Upper lobe of left lung (tissue), 4 donors: ENCODE results near the gene MAP2K5.

ENCODE experiments used
- CTCF ChIP-seq, 6 experiments: fragments of 450-650 bp in 4 of 6; fragments of 200-600 bp in 2 of 6; sonication (generic) in 2 of 6; IDR thresholded peaks; one replicate each; pipeline ENCODE4 v1.5.1; 2016 to 2019; ENCODE audit warnings: antibody characterized with exemption in 6 of 6
- POLR2AphosphoS5 ChIP-seq, 2 donors: sonication (generic); formaldehyde crosslinking; IDR thresholded peaks; one replicate each; pipeline ENCODE4 v1.5.1; 2017; ENCODE audit warnings: antibody characterized with exemption in 2 of 2

DNA sequence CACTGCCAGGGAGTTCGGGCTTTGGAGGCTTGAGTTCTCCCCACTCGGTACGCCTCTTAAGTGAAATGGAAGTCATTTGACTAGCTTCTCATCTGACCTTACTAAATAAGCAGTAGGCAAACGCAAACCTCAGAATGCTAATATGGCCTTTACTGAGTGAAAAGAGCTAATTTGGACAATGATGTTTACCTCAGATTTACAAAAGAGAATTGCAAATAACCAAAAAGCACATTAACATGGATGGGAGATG is 298.9 kb downstream of the MAP2K5 start:
- TF ChIP-seq CTCF (IDR thresholded peaks at IDR 0.05) = no peak
- TF ChIP-seq POLR2AphosphoS5 (IDR thresholded peaks at IDR 0.05) = no peak
